Natural killer cell (primary cell): ENCODE results near the gene OAS3. TPM values are rescaled to one million over a fixed set of nuclear protein-coding genes. Genes with fewer than 3 reads are reported as not detected.
A peak's percentile ranks its signal among the peaks of the same experiment; 100 is the strongest.

Experiments used
- ATAC-seq, 3 donors: fragments of 150-1000 bp in 2 of 3; fragments of 200-7000 bp in 1 of 3; cut with Tn5 transposase; 1 replicate in 1 of 3; 2 replicates in 2 of 3; pipeline ENCODE4 v1.10.0; 2021; ENCODE audit warnings: mild to moderate bottlenecking in 2 of 3, moderate library complexity in 2 of 3
- DNase-seq, 2 donors: peaks; one replicate each; pipeline versions ENCODE4 v3.0.0 to v3.0.0-alpha.2; 2013 to 2021; ENCODE audit warnings: mixed read lengths in 1 of 2
- H3K27ac ChIP-seq: one replicate; pipeline ENCODE4 v1.5.1; 2013; ENCODE audit warnings: mild to moderate bottlenecking, low read length
- H3K27me3 ChIP-seq: one replicate; pipeline ENCODE4 v1.6.1; 2013; ENCODE audit warnings: low read length; ENCODE audit not compliant: control insufficient read depth, insufficient read depth
- H3K36me3 ChIP-seq: one replicate; pipeline ENCODE4 v1.6.1; 2013; ENCODE audit warnings: low read length; ENCODE audit not compliant: control insufficient read depth, insufficient read depth
- H3K4me1 ChIP-seq: one replicate; pipeline ENCODE4 v1.6.1; 2013; ENCODE audit warnings: low read length; ENCODE audit not compliant: control insufficient read depth, insufficient read depth
- H3K4me3 ChIP-seq: one replicate; pipeline ENCODE4 v1.5.1; 2013; ENCODE audit warnings: low read length
- H3K9me3 ChIP-seq: one replicate; pipeline ENCODE4 v1.6.1; 2013; ENCODE audit warnings: low read length; ENCODE audit not compliant: control insufficient read depth, insufficient read depth
- H3K27ac Mint-ChIP-seq, 2 donors: one replicate each; pipeline ENCODE4 v1.8.0; 2022; ENCODE audit warnings: mild to moderate bottlenecking in 2 of 2, mixed read lengths in 2 of 2, moderate library complexity in 1 of 2
- H3K27me3 Mint-ChIP-seq, 2 donors: one replicate each; pipeline ENCODE4 v1.8.0; 2022; ENCODE audit warnings: low read depth in 2 of 2, mixed read lengths in 2 of 2
- H3K36me3 Mint-ChIP-seq: one replicate; pipeline ENCODE4 v1.8.0; 2022; ENCODE audit warnings: mixed read lengths
- H3K4me1 Mint-ChIP-seq, 2 donors: one replicate each; pipeline ENCODE4 v1.8.0; 2022; ENCODE audit warnings: mixed read lengths in 2 of 2
- H3K4me3 Mint-ChIP-seq: one replicate; pipeline ENCODE4 v1.8.0; 2022; ENCODE audit warnings: mild to moderate bottlenecking, moderate library complexity, mixed read lengths
- H3K9me3 Mint-ChIP-seq, 2 donors: one replicate each; pipeline ENCODE4 v1.8.0; 2022; ENCODE audit warnings: mixed read lengths in 2 of 2
- WGBS: methylation state at CpG from one replicate; pipeline ENCODE4 v1.1.7; 2013; ENCODE audit warnings: missing lambda C conversion rate; ENCODE audit not compliant: insufficient coverage; 5-methylcytosine and 5-hydroxymethylcytosine counted together
- intact Hi-C: fragments of 100-400 bp; cut with micrococcal nuclease; formaldehyde crosslinking; loops from one replicate; pipeline ENCODE4 v1.14.2; 2022
- total RNA-seq, 4 donors: library from RNA; stranded (reverse); fragments of 120-200 nt in 1 of 4; gene quantifications; one replicate each; pipeline versions ENCODE4 v1.2.3 to v1.2.4, GENCODE V29; 2013 to 2022
- TF ChIP-seq, protein P1 (sequence below): fragments of 200-600 bp; IDR thresholded peaks from one replicate; pipeline ENCODE4 v1.8.0; 2022; ENCODE audit warnings: antibody characterized with exemption

Gene OAS3
- total RNA-seq, 3 donors from 2014 or later (not counting 1 experiment from before 2014, with no cell fraction given): 8.5 to 24.7 (median 15.4) TPM

DNA sequence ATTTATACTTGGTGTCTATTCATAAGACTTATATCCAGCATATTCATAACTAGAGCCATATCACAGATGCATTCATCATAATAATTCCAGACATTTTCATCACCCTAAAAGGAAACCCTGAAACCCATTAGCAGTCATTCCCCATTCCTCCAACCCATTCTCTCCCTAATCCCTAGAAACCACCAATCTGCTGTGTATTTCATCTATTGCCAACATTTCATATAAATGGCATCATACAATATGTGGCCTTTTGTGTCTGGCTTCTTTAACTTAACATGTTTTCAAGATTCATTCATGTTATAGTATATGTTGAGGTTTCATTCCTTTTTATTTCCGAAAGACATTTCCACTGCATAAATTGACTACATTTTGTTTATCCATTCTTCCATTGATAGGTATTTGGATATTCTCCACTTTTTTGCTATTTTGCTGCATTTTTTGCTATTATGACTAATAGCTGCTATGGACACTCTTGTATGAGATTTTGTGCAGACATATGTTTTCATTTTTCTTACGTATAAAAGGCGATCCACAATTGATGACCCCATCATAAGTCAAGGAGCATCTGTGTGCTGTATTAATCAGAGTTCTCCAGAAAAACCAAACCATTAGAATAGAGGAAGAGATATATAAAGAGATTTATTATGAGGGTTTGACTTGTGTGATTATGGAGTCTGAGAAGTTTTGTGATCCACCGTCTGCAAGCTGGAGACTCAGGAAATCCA, 34.9 kb downstream of the OAS3 start:
- WGBS: 72% methylated on average over 3 of the region's 4 CpGs
- no peak overlapping the region for H3K4me3 ChIP-seq
- Mint-ChIP-seq H3K4me1 (peaks cover 2 to 6% of the 10 kb centered on the region in 2 donors), H3K9me3 (no peaks in the 10 kb centered on the region), H3K27me3 (no peaks in the 10 kb centered on the region), H3K4me3 (no peak overlapping the region), H3K36me3 (no peaks in the 10 kb centered on the region), H3K27ac (no peak overlapping the region)
- peaks cover 9% of the 10 kb centered on the region for H3K36me3 ChIP-seq
- no peaks in the 10 kb centered on the region for H3K9me3 ChIP-seq
- no peaks in the 10 kb centered on the region for H3K27me3 ChIP-seq
- intact Hi-C loops: no loop called here
- no peak for ATAC-seq
- no peak overlapping the region for H3K27ac ChIP-seq
- no peak for DNase-seq
- H3K4me1 ChIP-seq: peaks cover 11% of the 10 kb centered on the region
- TF ChIP-seq, protein P1, sequence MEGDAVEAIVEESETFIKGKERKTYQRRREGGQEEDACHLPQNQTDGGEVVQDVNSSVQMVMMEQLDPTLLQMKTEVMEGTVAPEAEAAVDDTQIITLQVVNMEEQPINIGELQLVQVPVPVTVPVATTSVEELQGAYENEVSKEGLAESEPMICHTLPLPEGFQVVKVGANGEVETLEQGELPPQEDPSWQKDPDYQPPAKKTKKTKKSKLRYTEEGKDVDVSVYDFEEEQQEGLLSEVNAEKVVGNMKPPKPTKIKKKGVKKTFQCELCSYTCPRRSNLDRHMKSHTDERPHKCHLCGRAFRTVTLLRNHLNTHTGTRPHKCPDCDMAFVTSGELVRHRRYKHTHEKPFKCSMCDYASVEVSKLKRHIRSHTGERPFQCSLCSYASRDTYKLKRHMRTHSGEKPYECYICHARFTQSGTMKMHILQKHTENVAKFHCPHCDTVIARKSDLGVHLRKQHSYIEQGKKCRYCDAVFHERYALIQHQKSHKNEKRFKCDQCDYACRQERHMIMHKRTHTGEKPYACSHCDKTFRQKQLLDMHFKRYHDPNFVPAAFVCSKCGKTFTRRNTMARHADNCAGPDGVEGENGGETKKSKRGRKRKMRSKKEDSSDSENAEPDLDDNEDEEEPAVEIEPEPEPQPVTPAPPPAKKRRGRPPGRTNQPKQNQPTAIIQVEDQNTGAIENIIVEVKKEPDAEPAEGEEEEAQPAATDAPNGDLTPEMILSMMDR: no peak

DNA sequence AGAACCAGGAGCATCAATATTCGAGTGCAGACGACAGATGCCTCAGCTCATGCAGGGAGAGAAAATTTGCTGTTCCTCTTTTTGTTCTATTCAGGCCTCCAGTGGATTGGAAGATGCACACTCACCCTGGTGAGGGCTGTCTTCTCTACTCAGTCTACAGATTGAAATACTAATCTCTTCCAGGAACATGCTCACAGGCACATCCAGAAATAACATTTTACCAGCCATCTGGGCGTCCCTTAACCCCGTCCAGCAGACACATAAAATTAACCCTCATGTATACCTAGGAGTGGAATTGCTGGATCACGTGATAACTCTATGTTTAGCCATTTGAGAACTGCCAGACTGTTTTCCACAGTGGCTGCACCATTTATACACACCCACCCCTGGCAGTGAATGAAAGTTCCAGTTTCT, 35.6 kb downstream of the OAS3 start:
- Mint-ChIP-seq H3K27ac (no peak overlapping the region), H3K4me1 (peaks cover 8 to 12% of the 10 kb centered on the region in 2 donors), H3K9me3 (no peaks in the 10 kb centered on the region), H3K4me3 (no peak overlapping the region), H3K36me3 (no peaks in the 10 kb centered on the region), H3K27me3 (no peaks in the 10 kb centered on the region)
- DNase-seq: no peak
- intact Hi-C loops: no loop called here
- whole genome bisulfite sequencing: 32% methylated on average over 5 of the region's 5 CpGs
- H3K27me3 ChIP-seq: no peaks in the 10 kb centered on the region
- no peak for ATAC-seq
- H3K4me3 ChIP-seq: no peak overlapping the region
- peaks cover 11% of the 10 kb centered on the region for H3K4me1 ChIP-seq
- TF ChIP-seq, protein P1: no peak
- no peak overlapping the region for H3K27ac ChIP-seq
- no peaks in the 10 kb centered on the region for H3K9me3 ChIP-seq
- peaks cover 8% of the 10 kb centered on the region for H3K36me3 ChIP-seq

DNA sequence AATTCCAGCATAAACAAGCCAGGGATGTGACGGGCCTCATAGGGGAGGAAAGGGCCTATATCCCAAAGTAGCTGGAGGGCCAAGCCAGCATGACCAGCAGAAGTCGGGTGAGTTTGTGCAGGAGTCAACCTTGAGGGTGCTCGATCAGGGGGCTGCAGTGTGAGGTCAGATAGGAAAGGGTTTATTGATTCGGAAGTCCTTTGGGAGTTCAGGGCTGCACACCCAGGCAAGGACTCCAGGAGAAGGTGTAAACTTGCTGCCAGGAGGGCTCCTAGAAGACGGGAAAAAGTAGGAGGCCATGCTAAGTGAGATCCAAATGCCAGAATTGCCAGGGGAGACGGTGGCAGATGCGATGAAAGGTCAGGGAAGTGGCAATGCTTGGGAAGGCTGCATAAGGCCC, 36.6 kb downstream of the OAS3 start:
- H3K27ac ChIP-seq: no peak overlapping the region
- Mint-ChIP-seq H3K27me3 (no peaks in the 10 kb centered on the region), H3K4me1 (peaks cover 19 to 22% of the 10 kb centered on the region in 2 donors), H3K4me3 (no peak overlapping the region), H3K27ac (peak overlapping the region in 1 of 2 donors; percentile 36), H3K36me3 (no peaks in the 10 kb centered on the region), H3K9me3 (no peaks in the 10 kb centered on the region)
- DNase-seq (no peak), ATAC-seq (no peak)
- H3K9me3 ChIP-seq: no peaks in the 10 kb centered on the region
- intact Hi-C loops: no loop called here
- TF ChIP-seq, protein P1: no peak
- no peak overlapping the region for H3K4me3 ChIP-seq
- peaks cover 19% of the 10 kb centered on the region for H3K4me1 ChIP-seq
- WGBS: 94% methylated on average over 7 of the region's 7 CpGs
- no peaks in the 10 kb centered on the region for H3K27me3 ChIP-seq
- peaks cover 5% of the 10 kb centered on the region for H3K36me3 ChIP-seq

DNA sequence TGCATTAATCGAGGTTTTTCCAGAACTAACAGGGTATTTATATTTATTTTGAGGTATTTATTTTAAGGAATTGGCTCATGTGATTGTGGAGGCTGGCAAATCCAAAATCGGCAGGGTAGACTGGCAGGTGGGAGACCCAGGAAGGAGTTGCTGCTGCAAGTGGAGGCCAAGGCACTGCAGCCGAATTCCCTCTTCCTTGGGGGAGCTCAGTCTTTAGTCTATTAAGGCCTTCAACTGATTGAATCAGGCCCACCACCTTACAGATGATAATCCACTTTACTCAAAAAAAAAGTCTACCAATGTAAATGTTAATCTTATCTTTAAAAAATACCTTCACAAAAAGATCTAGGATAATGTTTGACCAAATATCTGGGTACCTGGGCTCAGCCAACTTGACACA, 38.9 kb downstream of the OAS3 start:
- no peaks in the 10 kb centered on the region for H3K36me3 Mint-ChIP-seq
- no peak overlapping the region for H3K4me3 Mint-ChIP-seq
- Histone ChIP-seq H3K36me3 (no peaks in the 10 kb centered on the region), H3K4me1 (peaks cover 19% of the 10 kb centered on the region), H3K27ac (peak overlapping the region; percentile 85), H3K27me3 (no peaks in the 10 kb centered on the region), H3K9me3 (no peaks in the 10 kb centered on the region), H3K4me3 (no peak overlapping the region)
- TF ChIP-seq, protein P1: no peak
- intact Hi-C loops: no loop called here
- ATAC-seq (no peak), DNase-seq (no peak)
- no peaks in the 10 kb centered on the region for H3K9me3 Mint-ChIP-seq
- WGBS: 91% methylated on average over 3 of the region's 3 CpGs
- H3K27me3 Mint-ChIP-seq: no peaks in the 10 kb centered on the region
- H3K27ac Mint-ChIP-seq: peak overlapping the region; percentile 97 to 98
- peaks cover 42 to 45% of the 10 kb centered on the region in 2 donors for H3K4me1 Mint-ChIP-seq
